Measurements from ENCODE around the gene SLC35F4. TPM values are rescaled to one million over a fixed set of nuclear protein-coding genes. Genes with fewer than 3 reads are reported as not detected.

The SLC35F4 gene
- total RNA-seq, 4 donors from 2014 or later, result not detected

DNA sequence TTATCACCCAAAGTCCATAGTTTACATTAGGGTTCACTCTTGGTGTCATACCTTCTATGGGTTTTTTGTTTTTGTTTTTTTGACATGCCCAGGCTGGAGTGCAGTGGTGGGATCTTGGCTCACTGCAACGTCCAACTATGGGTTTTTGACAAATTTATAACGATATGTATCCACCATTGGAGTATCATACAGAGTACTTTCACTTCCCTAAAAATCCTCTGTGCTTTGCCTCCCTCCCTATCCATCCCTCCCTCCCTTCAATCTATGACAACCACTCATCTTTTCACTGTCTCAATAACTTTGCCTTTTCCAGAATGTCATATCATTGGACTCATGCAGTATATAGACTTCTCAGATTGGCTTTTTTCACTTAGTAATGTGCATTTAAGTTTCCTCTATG, 233.2 kb downstream of the SLC35F4 start:
- Histone ChIP-seq H3K27ac (no peak overlapping the region), H3K4me3 (no peak overlapping the region), H3K36me3 (no peaks in the 10 kb centered on the region), H3K9me3 (no peaks in the 10 kb centered on the region), H3K4me1 (no peaks in the 10 kb centered on the region), H3K27me3 (no peaks in the 10 kb centered on the region)
- ATAC-seq (no peak), DNase-seq (no peak)
- in situ Hi-C loops (cut with MboI; ENCODE audit: low sequenced_read_pairs in 4 of 4) (no loop called here), intact Hi-C loops (cut with DNase I; ENCODE audit: low total_unique reads) (no loop called here)
- TF ChIP-seq, protein P1, sequence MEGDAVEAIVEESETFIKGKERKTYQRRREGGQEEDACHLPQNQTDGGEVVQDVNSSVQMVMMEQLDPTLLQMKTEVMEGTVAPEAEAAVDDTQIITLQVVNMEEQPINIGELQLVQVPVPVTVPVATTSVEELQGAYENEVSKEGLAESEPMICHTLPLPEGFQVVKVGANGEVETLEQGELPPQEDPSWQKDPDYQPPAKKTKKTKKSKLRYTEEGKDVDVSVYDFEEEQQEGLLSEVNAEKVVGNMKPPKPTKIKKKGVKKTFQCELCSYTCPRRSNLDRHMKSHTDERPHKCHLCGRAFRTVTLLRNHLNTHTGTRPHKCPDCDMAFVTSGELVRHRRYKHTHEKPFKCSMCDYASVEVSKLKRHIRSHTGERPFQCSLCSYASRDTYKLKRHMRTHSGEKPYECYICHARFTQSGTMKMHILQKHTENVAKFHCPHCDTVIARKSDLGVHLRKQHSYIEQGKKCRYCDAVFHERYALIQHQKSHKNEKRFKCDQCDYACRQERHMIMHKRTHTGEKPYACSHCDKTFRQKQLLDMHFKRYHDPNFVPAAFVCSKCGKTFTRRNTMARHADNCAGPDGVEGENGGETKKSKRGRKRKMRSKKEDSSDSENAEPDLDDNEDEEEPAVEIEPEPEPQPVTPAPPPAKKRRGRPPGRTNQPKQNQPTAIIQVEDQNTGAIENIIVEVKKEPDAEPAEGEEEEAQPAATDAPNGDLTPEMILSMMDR (IDR thresholded peaks at IDR 0.05 in 4 of 5, conservative IDR thresholded peaks at IDR 0.05 in 1 of 5), result no peak
- no peak for TF ChIP-seq POLR2A (IDR thresholded peaks at IDR 0.05)

DNA sequence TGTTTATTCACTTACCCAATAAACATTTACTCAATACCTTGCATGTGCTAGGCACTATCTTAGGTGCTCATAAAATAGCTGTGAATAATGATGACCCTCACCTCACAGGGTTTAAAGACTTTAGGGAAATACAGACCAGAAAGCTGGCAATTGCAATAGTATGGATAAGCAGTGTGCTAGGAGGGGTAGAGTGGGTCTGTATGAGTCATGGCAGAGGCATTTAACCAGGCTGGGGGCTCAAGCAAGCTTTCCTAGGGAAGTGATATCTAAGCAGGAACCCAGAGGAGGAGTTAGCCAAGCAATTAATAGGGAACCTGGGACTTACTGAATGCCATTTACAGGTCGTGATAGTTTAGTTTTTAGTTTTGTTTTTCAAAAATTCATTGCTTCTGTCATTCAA, 248.4 kb downstream of the SLC35F4 start:
- in situ Hi-C loops (cut with MboI; ENCODE audit: low sequenced_read_pairs in 4 of 4), result no loop called here
- Histone ChIP-seq H3K4me3 (no peak overlapping the region), H3K27me3 (no peaks in the 10 kb centered on the region), H3K36me3 (no peaks in the 10 kb centered on the region), H3K27ac (no peak overlapping the region), H3K4me1 (no peaks in the 10 kb centered on the region), H3K9me3 (no peaks in the 10 kb centered on the region)
- ATAC-seq, result no peak
- TF ChIP-seq POLR2A (IDR thresholded peaks at IDR 0.05), result no peak
- TF ChIP-seq, protein P1 (IDR thresholded peaks at IDR 0.05 in 4 of 5, conservative IDR thresholded peaks at IDR 0.05 in 1 of 5), result no peak
- DNase-seq, result no peak
- intact Hi-C loops (cut with DNase I; ENCODE audit: low total_unique reads), result no loop called here

DNA sequence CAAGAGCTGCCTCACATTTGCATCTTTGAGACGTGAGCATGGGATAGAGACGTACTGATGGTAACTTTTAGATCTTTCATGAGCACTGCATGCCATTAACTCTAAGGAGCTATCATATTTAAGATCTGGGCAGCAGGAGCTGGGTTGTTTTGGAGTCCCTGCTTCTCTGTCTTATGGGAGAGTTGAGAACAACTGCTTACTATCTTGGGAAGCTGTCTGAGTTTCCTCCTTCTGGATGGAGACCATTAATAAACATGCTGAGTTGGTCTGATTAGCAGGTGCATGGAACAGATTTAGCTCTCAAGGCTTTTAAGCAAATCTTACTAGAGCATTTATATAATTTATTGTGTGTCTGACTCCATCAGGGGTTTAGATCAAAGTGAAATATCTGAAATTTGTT, 252.9 kb downstream of the SLC35F4 start:
- Histone ChIP-seq H3K9me3 (no peaks in the 10 kb centered on the region), H3K36me3 (no peaks in the 10 kb centered on the region), H3K27me3 (no peaks in the 10 kb centered on the region), H3K27ac (no peak overlapping the region), H3K4me1 (no peaks in the 10 kb centered on the region), H3K4me3 (no peak overlapping the region)
- no peak for TF ChIP-seq POLR2A (IDR thresholded peaks at IDR 0.05)
- TF ChIP-seq, protein P1 (IDR thresholded peaks at IDR 0.05 in 4 of 5, conservative IDR thresholded peaks at IDR 0.05 in 1 of 5), result no peak
- ATAC-seq (no peak), DNase-seq (no peak)
- in situ Hi-C loops (cut with MboI; ENCODE audit: low sequenced_read_pairs in 4 of 4) (no loop called here), intact Hi-C loops (cut with DNase I; ENCODE audit: low total_unique reads) (no loop called here)

DNA sequence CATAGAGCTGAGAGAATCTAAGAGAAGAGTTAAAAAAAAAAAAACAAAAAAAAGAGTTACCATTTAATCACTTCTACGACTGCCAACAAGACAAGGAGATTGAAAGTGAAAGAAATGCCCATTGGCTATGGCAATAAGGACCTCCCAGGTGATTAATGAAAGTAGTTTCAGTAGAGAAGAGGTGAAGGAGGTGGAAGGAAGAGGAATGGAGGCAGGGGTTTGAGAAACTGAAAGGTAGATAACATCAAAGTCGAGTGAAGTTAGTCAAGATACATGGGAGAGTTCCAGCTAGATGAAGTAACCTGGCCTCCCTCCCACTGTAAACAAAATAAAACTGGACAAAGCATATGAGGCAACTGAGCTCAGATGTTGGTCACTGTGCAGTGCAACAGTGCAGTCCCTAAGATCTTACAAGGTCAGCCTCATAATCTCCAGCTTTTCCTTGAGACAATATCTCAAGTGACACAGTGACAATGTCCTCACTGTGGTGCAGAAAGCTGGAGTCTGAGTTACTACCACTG, 254.3 kb downstream of the SLC35F4 start:
- H3K27me3 ChIP-seq, result no peaks in the 10 kb centered on the region
- no peaks in the 10 kb centered on the region for H3K36me3 ChIP-seq
- ATAC-seq, result no peak
- H3K9me3 ChIP-seq, result no peaks in the 10 kb centered on the region
- TF ChIP-seq, protein P1 (IDR thresholded peaks at IDR 0.05 in 4 of 5, conservative IDR thresholded peaks at IDR 0.05 in 1 of 5), result no peak
- H3K4me1 ChIP-seq, result no peaks in the 10 kb centered on the region
- no peak overlapping the region for H3K27ac ChIP-seq
- DNase-seq, result no peak
- no peak overlapping the region for H3K4me3 ChIP-seq
- in situ Hi-C loops (cut with MboI; ENCODE audit: low sequenced_read_pairs in 4 of 4), result no loop called here
- intact Hi-C loops (cut with DNase I; ENCODE audit: low total_unique reads), result no loop called here

DNA sequence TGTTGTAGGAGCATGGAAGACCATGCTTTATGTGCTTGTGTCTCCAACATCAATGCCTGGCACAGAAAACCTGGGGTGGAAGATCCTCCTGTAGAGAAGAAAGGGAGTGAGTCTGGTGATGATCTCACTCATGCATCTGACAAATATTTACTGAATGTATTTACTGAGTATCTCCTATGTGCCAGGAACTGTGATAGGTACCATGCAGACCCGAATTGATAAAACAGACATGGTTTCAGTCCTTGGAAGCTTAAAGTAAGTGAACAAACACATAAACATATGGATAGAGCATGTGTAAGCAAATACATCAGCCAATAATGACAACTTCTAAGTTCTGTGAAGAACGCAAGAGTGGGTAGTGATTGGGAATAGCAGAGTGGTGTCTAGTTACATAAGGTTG, 255.3 kb downstream of the SLC35F4 start:
- H3K36me3 ChIP-seq, result no peaks in the 10 kb centered on the region
- H3K4me3 ChIP-seq, result no peak overlapping the region
- no peak for DNase-seq
- no peaks in the 10 kb centered on the region for H3K9me3 ChIP-seq
- intact Hi-C loops (cut with DNase I; ENCODE audit: low total_unique reads), result no loop called here
- TF ChIP-seq, protein P1 (IDR thresholded peaks at IDR 0.05 in 4 of 5, conservative IDR thresholded peaks at IDR 0.05 in 1 of 5), result no peak
- TF ChIP-seq POLR2A (IDR thresholded peaks at IDR 0.05), result no peak
- no peaks in the 10 kb centered on the region for H3K4me1 ChIP-seq
- no peak overlapping the region for H3K27ac ChIP-seq
- no peak for ATAC-seq
- in situ Hi-C loops (cut with MboI; ENCODE audit: low sequenced_read_pairs in 4 of 4), result no loop called here
- no peaks in the 10 kb centered on the region for H3K27me3 ChIP-seq
